Measurements from ENCODE around the gene STIP1. TPM values are rescaled to one million over a fixed set of nuclear protein-coding genes. Genes with fewer than 3 reads are reported as not detected.

The STIP1 gene
- total and polyA plus RNA-seq, 10 donors = 30.1 to 111 (median 68.7) TPM

- Histone ChIP-seq H3K36me3 (peaks cover 0 to 48% (median 28%) of the 10 kb centered on the region in 6 donors), H3K4me3 (peak overlapping the region; percentile 71 to 99 (median 86)), H3K27me3 (replicated peaks in 1 of 7) (no peaks in the 10 kb centered on the region), H3K9me3 (no peaks in the 10 kb centered on the region), H3K27ac (peak overlapping the region; percentile 86 to 100 (median 98)), H3K4me1 (peaks cover 23 to 88% (median 65%) of the 10 kb centered on the region in 6 donors)
- TF ChIP-seq, protein P1, sequence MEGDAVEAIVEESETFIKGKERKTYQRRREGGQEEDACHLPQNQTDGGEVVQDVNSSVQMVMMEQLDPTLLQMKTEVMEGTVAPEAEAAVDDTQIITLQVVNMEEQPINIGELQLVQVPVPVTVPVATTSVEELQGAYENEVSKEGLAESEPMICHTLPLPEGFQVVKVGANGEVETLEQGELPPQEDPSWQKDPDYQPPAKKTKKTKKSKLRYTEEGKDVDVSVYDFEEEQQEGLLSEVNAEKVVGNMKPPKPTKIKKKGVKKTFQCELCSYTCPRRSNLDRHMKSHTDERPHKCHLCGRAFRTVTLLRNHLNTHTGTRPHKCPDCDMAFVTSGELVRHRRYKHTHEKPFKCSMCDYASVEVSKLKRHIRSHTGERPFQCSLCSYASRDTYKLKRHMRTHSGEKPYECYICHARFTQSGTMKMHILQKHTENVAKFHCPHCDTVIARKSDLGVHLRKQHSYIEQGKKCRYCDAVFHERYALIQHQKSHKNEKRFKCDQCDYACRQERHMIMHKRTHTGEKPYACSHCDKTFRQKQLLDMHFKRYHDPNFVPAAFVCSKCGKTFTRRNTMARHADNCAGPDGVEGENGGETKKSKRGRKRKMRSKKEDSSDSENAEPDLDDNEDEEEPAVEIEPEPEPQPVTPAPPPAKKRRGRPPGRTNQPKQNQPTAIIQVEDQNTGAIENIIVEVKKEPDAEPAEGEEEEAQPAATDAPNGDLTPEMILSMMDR (IDR thresholded peaks at IDR 0.05 in 8 of 11, conservative IDR thresholded peaks at IDR 0.05 in 3 of 11) = peak in 2 of 11 experiments; percentile 11 to 36
- no peak for TF ChIP-seq POLR2A (IDR thresholded peaks at IDR 0.05)
- TF ChIP-seq POLR2AphosphoS5 (IDR thresholded peaks at IDR 0.05) = peak; percentile 56 to 74 (median 71)
- DNase-seq = no peak
- 0 to 1% (median 1%) methylated on average over 28 to 63 of the region's 63 CpGs for WGBS, 5 donors
- intact Hi-C loops (cut with DNase I; ENCODE audit: low total_unique reads) = no loop called here
Measured at GRCh38 chr11:64241491-64242374, 55.8 kb downstream of the STIP1 start.

DNA sequence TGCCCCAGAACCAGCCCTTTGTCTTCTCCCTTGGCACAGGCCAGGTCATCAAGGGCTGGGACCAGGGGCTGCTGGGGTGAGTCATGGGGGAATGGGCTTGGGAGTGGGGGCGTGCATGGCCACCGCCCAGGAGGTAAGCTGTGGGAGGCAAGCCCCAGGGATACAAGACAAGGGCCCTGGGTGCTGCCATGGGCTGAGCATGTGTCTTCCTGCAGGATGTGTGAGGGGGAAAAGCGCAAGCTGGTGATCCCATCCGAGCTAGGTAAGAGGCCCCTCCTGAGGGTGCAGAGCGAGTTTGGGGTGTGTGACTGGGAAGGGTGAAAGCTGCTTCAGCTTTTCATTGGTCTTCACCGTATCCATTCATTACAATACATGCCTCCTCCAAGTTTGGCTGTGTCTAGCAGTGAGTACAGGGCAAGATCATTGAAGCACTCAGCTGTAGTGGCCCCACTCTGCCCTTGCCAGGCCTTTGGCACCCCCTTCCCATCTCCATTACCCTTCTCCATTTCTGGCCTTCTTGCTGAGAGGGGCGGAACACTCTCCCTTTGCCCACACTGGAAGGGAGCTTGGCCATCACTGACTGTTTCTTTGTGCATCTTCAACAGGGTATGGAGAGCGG, 57.4 kb downstream of the STIP1 start:
- intact Hi-C loops (cut with DNase I; ENCODE audit: low total_unique reads) = no loop called here
- TF ChIP-seq, protein P1 (IDR thresholded peaks at IDR 0.05 in 8 of 11, conservative IDR thresholded peaks at IDR 0.05 in 3 of 11) = no peak
- TF ChIP-seq POLR2AphosphoS5 (IDR thresholded peaks at IDR 0.05) = peak in 1 of 3 donors; percentile 10
- peak overlapping the region in 1 of 8 donors; percentile 11 for H3K4me3 ChIP-seq
- DNase-seq = no peak
- H3K27ac ChIP-seq = peak overlapping the region in 3 of 8 donors; percentile 95 to 100 (median 97)
- H3K9me3 ChIP-seq = no peaks in the 10 kb centered on the region
- H3K36me3 ChIP-seq = peaks cover 0 to 35% (median 16%) of the 10 kb centered on the region in 6 donors
- H3K4me1 ChIP-seq = peaks cover 23 to 87% (median 68%) of the 10 kb centered on the region in 6 donors
- 90 to 94% (median 92%) methylated on average over 8 of the region's 8 CpGs for WGBS, 5 donors
- no peaks in the 10 kb centered on the region for H3K27me3 ChIP-seq (replicated peaks in 1 of 7)

DNA sequence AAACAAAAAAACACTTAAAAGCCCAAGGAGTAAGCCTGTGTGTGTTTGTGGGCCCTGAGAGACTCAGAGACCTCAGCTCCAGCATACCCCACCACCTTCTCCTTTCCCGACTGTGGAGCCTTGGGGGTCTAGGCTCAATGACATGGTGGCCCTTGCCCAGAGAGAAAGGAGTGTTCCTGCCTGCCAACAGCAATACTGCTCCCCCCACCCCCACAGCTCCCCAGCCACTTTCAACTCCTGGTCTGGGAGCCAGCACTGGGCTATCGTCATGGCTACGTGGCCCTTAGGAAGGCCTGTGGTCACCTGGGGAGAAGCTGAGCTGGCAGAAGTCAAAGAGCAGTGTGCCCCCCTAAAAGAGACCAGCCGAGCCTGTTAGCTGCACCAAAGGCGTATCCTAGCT, 58.1 kb downstream of the STIP1 start:
- H3K27me3 ChIP-seq (replicated peaks in 1 of 7) = no peaks in the 10 kb centered on the region
- H3K4me3 ChIP-seq = no peak overlapping the region
- TF ChIP-seq, protein P1 (IDR thresholded peaks at IDR 0.05 in 8 of 11, conservative IDR thresholded peaks at IDR 0.05 in 3 of 11) = no peak
- TF ChIP-seq POLR2A (IDR thresholded peaks at IDR 0.05) = no peak
- no peak for TF ChIP-seq POLR2AphosphoS5 (IDR thresholded peaks at IDR 0.05)
- no peak for DNase-seq
- 58 to 75% (median 70%) methylated on average over 5 of the region's 5 CpGs for WGBS, 5 donors
- H3K27ac ChIP-seq = peak overlapping the region in 2 of 8 donors; percentile 95 to 100
- no peaks in the 10 kb centered on the region for H3K9me3 ChIP-seq
- peaks cover 0 to 27% (median 9%) of the 10 kb centered on the region in 6 donors for H3K36me3 ChIP-seq
- intact Hi-C loops (cut with DNase I; ENCODE audit: low total_unique reads) = no loop called here
- peaks cover 23 to 81% (median 62%) of the 10 kb centered on the region in 6 donors for H3K4me1 ChIP-seq
